GM12892 (cell line): ENCODE data around the gene OPA3.

Experiments
- POLR2A ChIP-seq: IDR thresholded peaks from 2 replicates; pipeline ENCODE4 v1.6.1; 2011; ENCODE audit warnings: low read depth, low read length, control low read depth
- POLR2AphosphoS5 ChIP-seq: IDR thresholded peaks from 2 replicates; pipeline ENCODE4 v1.6.1; 2011; ENCODE audit warnings: low read depth, low read length, control low read depth

DNA sequence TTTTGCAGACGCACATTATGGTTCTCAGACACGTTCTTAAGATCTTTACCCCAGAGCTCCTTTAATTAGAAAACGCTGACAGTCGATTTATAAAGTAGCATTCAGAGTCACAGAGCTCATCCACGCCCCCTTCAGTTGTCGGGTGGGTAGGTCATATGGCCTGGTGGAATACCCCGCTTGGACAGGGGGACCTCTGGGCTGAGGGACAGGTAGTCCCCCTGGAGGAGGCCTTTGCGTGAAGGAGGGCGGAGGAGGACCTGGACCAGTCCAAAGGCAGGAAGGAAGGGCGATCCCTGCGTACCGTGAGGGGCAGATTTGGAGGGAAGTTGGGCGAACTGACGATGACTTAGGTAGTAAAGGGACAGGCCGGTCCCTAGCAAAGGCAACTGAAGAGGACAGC lies 56.9 kb downstream of the OPA3 start:
- TF ChIP-seq POLR2A (no peak), POLR2AphosphoS5 (no peak)
